Heart right ventricle (tissue), 16 donors: ENCODE measurements around the gene ADPGK. TPM values are rescaled to one million over a fixed set of nuclear protein-coding genes. Genes with fewer than 3 reads are reported as not detected.
A peak's percentile ranks its signal among the peaks of the same experiment; 100 is the strongest.

Experiments used
- ATAC-seq, 8 donors: fragments of 200-7000 bp; cut with Tn5 transposase; one replicate each; pipeline ENCODE4 v1.9.1; 2020; ENCODE audit warnings: mild to moderate bottlenecking in 8 of 8, moderate library complexity in 8 of 8, moderate number of reproducible peaks in 1 of 8
- DNase-seq, 2 donors: peaks; one replicate each; pipeline ENCODE4 v3.0.0-alpha.2; 2020
- H3K27ac ChIP-seq, 10 donors: fragments of 200-600 bp; sonication (generic) in 2 of 10; one replicate each; pipeline versions ENCODE4 v1.5.0 to v1.8.0; 2020 to 2022; ENCODE audit warnings: mild to moderate bottlenecking in 3 of 10
- H3K27me3 ChIP-seq, 7 donors: fragments of 200-600 bp; one replicate each; pipeline ENCODE4 v1.8.0; 2021 to 2022; ENCODE audit warnings: mild to moderate bottlenecking in 2 of 7
- H3K36me3 ChIP-seq, 9 donors: fragments of 200-600 bp; sonication (generic) in 1 of 9; one replicate each; pipeline versions ENCODE4 v1.5.0 to v1.8.0; 2020 to 2022; ENCODE audit warnings: mild to moderate bottlenecking in 2 of 9
- H3K4me1 ChIP-seq, 9 donors: fragments of 200-600 bp; sonication (generic) in 1 of 9; one replicate each; pipeline versions ENCODE4 v1.5.0 to v1.8.0; 2020 to 2022; ENCODE audit warnings: mild to moderate bottlenecking in 4 of 9
- H3K4me3 ChIP-seq, 10 donors: fragments of 200-600 bp; sonication (generic) in 2 of 10; one replicate each; pipeline versions ENCODE4 v1.5.0 to v1.8.0; 2020 to 2022; ENCODE audit warnings: mild to moderate bottlenecking in 7 of 10, moderate library complexity in 2 of 10
- H3K9me3 ChIP-seq, 11 donors: fragments of 200-600 bp in 10 of 11; sonication (generic) in 2 of 11; one replicate each; pipeline versions ENCODE4 v1.5.0 to v1.8.0; 2013 to 2022; ENCODE audit warnings: mild to moderate bottlenecking in 2 of 11, control low read depth in 1 of 11, moderate library complexity in 1 of 11
- CTCF ChIP-seq, 9 donors: fragments of 200-600 bp; sonication (generic) in 2 of 9; IDR thresholded peaks; one replicate each; pipeline versions ENCODE4 v1.5.0 to v1.8.0; 2021 to 2022; ENCODE audit warnings: antibody characterized with exemption in 9 of 9, mild to moderate bottlenecking in 5 of 9, moderate library complexity in 1 of 9
- WGBS, 2 donors: extraction: QIAGEN DNeasy Blood & Tissue Kit; methylation state at CpG; one replicate each; pipeline ENCODE4 v1.1.7; 2013; ENCODE audit warnings: inconsistent platforms in 1 of 2; 5-methylcytosine and 5-hydroxymethylcytosine counted together
- intact Hi-C, 10 donors: fragments of 100-400 bp; cut with DNase I; formaldehyde crosslinking; loops; one replicate each; pipeline versions ENCODE4 v1.11.1 to v1.14.2; 2022
- polyA plus RNA-seq, 2 donors: library from polyadenylated mRNA; stranded (reverse); fragments of 200-250 nt; gene quantifications; one replicate each; pipeline ENCODE4 v1.2.3, GENCODE V29; 2013
- total RNA-seq, 10 donors: library from RNA; stranded (reverse); fragmentation: NEBNext Ultra II Directional in 3 of 10; extraction: Animal tissue kit (Norgen Biotek cat#: 25700) in 3 of 10; gene quantifications; one replicate each; pipeline versions ENCODE4 v1.2.1 to v1.2.4, GENCODE V29; 2021 to 2023
- donor health status: Arrhythmogenic right ventricular cardiomyopathy.
- donor health status: ischemic (EF 13 %, LVEDD 7.1; RV severe dilation, severe dysfunction).
- donor health status: healthy with polysubstance abuse.
- donor health status: DM: no; HTN: yes; CAD: no.
- donor health status: DM: no; HTN: no; CAD: no.
- donor health status: ischemic (EF 25% LVEDD 6.9; RV normal size, moderate dysfunction).
- donor health status: ischemic (EF 25% LVEDD 5.7; RV mildly dilated, moderate dysfunction).
- donor health status: healthy.
- donor health status: DM: yes; HTN: yes; CAD: no.
- donor health status: Ischemic cardiomyopathy.
- donor health status: ischemic (EF 35%, LVEDD 5.7; RV mildly dilated, moderate dysfunction).
- donor health status: nonischemic (EF 11% LVEDD 7.7; RV severe dilation, severe dysfunction).
- donor health status: DM: yes; HTN: yes; CAD: no.
- donor health status: PGD.
- donor health status: ischemic (EF 29% LVEDD 5.4; RV normal size, mild dysfunction).
- donor health status: nonischemic (EF 23%, LVEDD 6.1; RV moderate dilation, normal function).

The ADPGK gene
- total and polyA plus RNA-seq, 12 donors: 6.4 to 22.8 (median 10.9) TPM

GRCh38 chr15:72760590-72761260, 22.8 kb downstream of the ADPGK start:
- TF ChIP-seq CTCF (IDR thresholded peaks at IDR 0.05): no peak
- no peak overlapping the region for H3K4me3 ChIP-seq
- peaks cover 0 to 28% (median 0%) of the 10 kb centered on the region in 9 donors for H3K4me1 ChIP-seq
- no peaks in the 10 kb centered on the region for H3K9me3 ChIP-seq
- DNase-seq (no peak), ATAC-seq (no peak)
- peaks cover 0 to 100% (median 28%) of the 10 kb centered on the region in 9 donors for H3K36me3 ChIP-seq
- 94 to 97% methylated on average over 5 of the region's 5 CpGs for WGBS, 2 donors
- H3K27ac ChIP-seq: no peak overlapping the region
- no peaks in the 10 kb centered on the region for H3K27me3 ChIP-seq
- intact Hi-C loops: no loop called here

GRCh38 chr15:72758182-72758581, 25.4 kb downstream of the ADPGK start:
- intact Hi-C loops: no loop called here
- DNase-seq (no peak), ATAC-seq (peak in 3 of 8 donors; percentile 16 to 56 (median 47))
- Histone ChIP-seq H3K9me3 (no peaks in the 10 kb centered on the region), H3K27ac (peak overlapping the region in 2 of 10 donors; percentile 21 to 74), H3K27me3 (no peaks in the 10 kb centered on the region), H3K4me3 (no peak overlapping the region), H3K4me1 (peaks cover 0 to 36% (median 0%) of the 10 kb centered on the region in 9 donors), H3K36me3 (peaks cover 0 to 100% (median 42%) of the 10 kb centered on the region in 9 donors)
- TF ChIP-seq CTCF (IDR thresholded peaks at IDR 0.05): no peak
- WGBS, 2 donors: 81 to 88% methylated on average over 3 of the region's 3 CpGs

- intact Hi-C loops: no loop called here
- no peaks in the 10 kb centered on the region for H3K27me3 ChIP-seq
- no peak for TF ChIP-seq CTCF (IDR thresholded peaks at IDR 0.05)
- H3K36me3 ChIP-seq: peaks cover 0 to 96% (median 42%) of the 10 kb centered on the region in 9 donors
- DNase-seq (no peak), ATAC-seq (no peak)
- no peaks in the 10 kb centered on the region for H3K9me3 ChIP-seq
- peaks cover 0 to 53% (median 6%) of the 10 kb centered on the region in 9 donors for H3K4me1 ChIP-seq
- no peak overlapping the region for H3K4me3 ChIP-seq
- WGBS, 2 donors: 94 to 95% methylated on average over 6 of the region's 6 CpGs
- H3K27ac ChIP-seq: no peak overlapping the region
Observed at GRCh38 chr15:72754096-72754495, 29.5 kb downstream of the ADPGK start.

- intact Hi-C loops: no loop called here
- WGBS, 2 donors: 79 to 81% methylated on average over 9 of the region's 9 CpGs
- H3K4me1 ChIP-seq: peaks cover 0 to 32% (median 6%) of the 10 kb centered on the region in 9 donors
- peaks cover 0 to 2% (median 0%) of the 10 kb centered on the region in 11 donors for H3K9me3 ChIP-seq
- no peak for TF ChIP-seq CTCF (IDR thresholded peaks at IDR 0.05)
- H3K4me3 ChIP-seq: no peak overlapping the region
- no peaks in the 10 kb centered on the region for H3K27me3 ChIP-seq
- DNase-seq (no peak), ATAC-seq (no peak)
- peak overlapping the region in 1 of 10 donors; percentile 38 for H3K27ac ChIP-seq
- H3K36me3 ChIP-seq: peaks cover 0 to 75% (median 34%) of the 10 kb centered on the region in 9 donors
Observed at GRCh38 chr15:72751751-72752455, 31.7 kb downstream of the ADPGK start.
